Ishikawa (cell line): ENCODE measurements around the gene CACNA2D3.

Experiments
- CREB1 ChIP-seq: IDR thresholded peaks from 2 replicates; pipeline ENCODE4 v1.6.1; 2012; ENCODE audit warnings: low read depth
- EP300 ChIP-seq: IDR thresholded peaks from 2 replicates; pipeline ENCODE4 v1.6.1; 2012; ENCODE audit warnings: borderline replicate concordance
- FOXM1 ChIP-seq: IDR thresholded peaks from 2 replicates; pipeline ENCODE4 v1.6.1; 2012; ENCODE audit warnings: low read depth, borderline replicate concordance
- RAD21 ChIP-seq: IDR thresholded peaks from 2 replicates; pipeline ENCODE4 v1.6.1; 2012; ENCODE audit warnings: low read depth
- TAF1 ChIP-seq: IDR thresholded peaks from 2 replicates; pipeline ENCODE4 v1.6.1; 2012; ENCODE audit warnings: low read depth, mild to moderate bottlenecking
- TEAD4 ChIP-seq: IDR thresholded peaks from 2 replicates; pipeline ENCODE4 v1.6.1; 2012
- YY1 ChIP-seq: IDR thresholded peaks from 2 replicates; pipeline ENCODE4 v1.6.1; 2012; ENCODE audit warnings: low read depth
- ZBTB7A ChIP-seq: IDR thresholded peaks from 2 replicates; pipeline ENCODE4 v1.6.1; 2012; ENCODE audit warnings: low read depth
- TF ChIP-seq, protein P1 (sequence below): IDR thresholded peaks from 2 replicates; pipeline ENCODE4 v1.6.1; 2012

DNA sequence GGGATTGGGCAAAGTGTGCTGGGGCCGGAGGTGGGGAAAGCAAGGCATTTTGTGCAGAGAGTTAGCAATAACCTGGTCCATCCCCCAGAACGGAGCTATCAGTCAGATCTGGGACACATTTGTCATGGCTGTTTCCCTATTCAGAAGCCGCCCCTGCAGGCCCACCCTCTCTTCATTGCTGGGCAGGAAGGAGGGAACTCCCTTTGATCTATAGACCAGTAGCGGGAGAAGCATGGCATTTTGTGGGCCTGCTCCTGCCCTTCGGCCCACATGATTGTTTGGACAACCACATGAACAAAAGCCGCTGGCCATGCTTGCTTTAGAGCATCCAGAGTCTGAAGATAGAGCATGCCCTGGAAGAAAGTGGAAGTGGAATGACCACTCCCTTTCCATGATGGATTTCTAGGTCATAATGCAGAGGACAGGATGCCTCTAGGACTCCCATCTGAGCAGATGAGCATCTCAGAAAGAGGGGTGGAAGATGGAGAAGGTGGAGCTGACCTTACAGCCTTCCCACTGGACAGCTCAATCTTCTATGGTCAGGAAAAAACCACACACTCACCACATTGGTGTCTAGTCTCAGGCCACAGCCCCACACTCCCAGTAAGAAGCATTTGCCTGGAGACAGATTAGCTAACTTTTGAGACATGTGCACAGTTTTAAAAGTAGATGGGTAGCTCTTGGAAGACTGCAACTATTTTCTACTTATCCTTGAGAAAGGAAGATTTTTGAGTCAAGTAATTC, 817.4 kb downstream of the CACNA2D3 start:
- TF ChIP-seq TAF1: no peak
- no peak for TF ChIP-seq RAD21
- TF ChIP-seq FOXM1: no peak
- no peak for TF ChIP-seq EP300
- no peak for TF ChIP-seq YY1
- TF ChIP-seq TEAD4: no peak
- TF ChIP-seq CREB1: no peak
- TF ChIP-seq, protein P1, sequence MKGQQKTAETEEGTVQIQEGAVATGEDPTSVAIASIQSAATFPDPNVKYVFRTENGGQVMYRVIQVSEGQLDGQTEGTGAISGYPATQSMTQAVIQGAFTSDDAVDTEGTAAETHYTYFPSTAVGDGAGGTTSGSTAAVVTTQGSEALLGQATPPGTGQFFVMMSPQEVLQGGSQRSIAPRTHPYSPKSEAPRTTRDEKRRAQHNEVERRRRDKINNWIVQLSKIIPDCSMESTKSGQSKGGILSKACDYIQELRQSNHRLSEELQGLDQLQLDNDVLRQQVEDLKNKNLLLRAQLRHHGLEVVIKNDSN: no peak
- TF ChIP-seq ZBTB7A: no peak
